ENCODE data around the gene EIF2B5.
"Not testable (repeated sequence)": the region's sequence is repeated elsewhere in the genome, so short reads cannot be mapped to it uniquely, and the experiment has no call there.

EIF2B5 gene

GRCh38 chr3:184148076-184148475, 12.9 kb downstream of the EIF2B5 start:
- DNase-seq (ENCODE audit: low read depth), result no peak

GRCh38 chr3:184149123-184149522, 14.0 kb downstream of the EIF2B5 start:
- no peak for DNase-seq (ENCODE audit: low read depth)

GRCh38 chr3:184149770-184150169, 14.6 kb downstream of the EIF2B5 start:
- DNase-seq (ENCODE audit: low read depth), result not testable (repeated sequence)

GRCh38 chr3:184154885-184155643, 19.9 kb downstream of the EIF2B5 start, which contains the start of gene DVL3:
Gene DVL3, plus strand, starts transcription at chr3:184155377. Its CDS starts 259 bp downstream, at chr3:184155636.
- no peak for DNase-seq (ENCODE audit: low read depth)

GRCh38 chr3:184155644-184156521, 20.7 kb downstream of the EIF2B5 start:
- DNase-seq (ENCODE audit: low read depth), result no peak

GRCh38 chr3:184156522-184156955, 21.4 kb downstream of the EIF2B5 start:
- no peak for DNase-seq (ENCODE audit: low read depth)

GRCh38 chr3:184157206-184157605, 22.0 kb downstream of the EIF2B5 start:
- no peak for DNase-seq (ENCODE audit: low read depth)

GRCh38 chr3:184158404-184158803, 23.2 kb downstream of the EIF2B5 start:
- no peak for DNase-seq (ENCODE audit: low read depth)

GRCh38 chr3:184160456-184160855, 25.3 kb downstream of the EIF2B5 start:
- DNase-seq (ENCODE audit: low read depth), result no peak

- DNase-seq (ENCODE audit: low read depth), result not testable (repeated sequence)
These were observed 27.5 kb downstream of the EIF2B5 start for GRCh38 chr3:184162571-184163070.

GRCh38 chr3:184164648-184165330, 29.6 kb downstream of the EIF2B5 start:
- DNase-seq (ENCODE audit: low read depth), result no peak

- no peak for DNase-seq (ENCODE audit: low read depth)
These were observed 30.4 kb downstream of the EIF2B5 start for GRCh38 chr3:184165543-184165942.

GRCh38 chr3:184166671-184167070, 31.5 kb downstream of the EIF2B5 start:
- DNase-seq (ENCODE audit: low read depth), result no peak

GRCh38 chr3:184167786-184168185, 32.6 kb downstream of the EIF2B5 start:
- DNase-seq (ENCODE audit: low read depth), result no peak

- DNase-seq (ENCODE audit: low read depth), result no peak
These were observed 33.4 kb downstream of the EIF2B5 start for GRCh38 chr3:184168363-184169120.

GRCh38 chr3:184169896-184170875, 35.0 kb downstream of the EIF2B5 start:
- DNase-seq (ENCODE audit: low read depth), result no peak

- DNase-seq (ENCODE audit: low read depth), result no peak
These were observed 36.4 kb downstream of the EIF2B5 start for GRCh38 chr3:184171562-184171961.

- DNase-seq (ENCODE audit: low read depth), result no peak
These were observed 37.7 kb downstream of the EIF2B5 start for GRCh38 chr3:184172681-184173373.

- no peak for DNase-seq (ENCODE audit: low read depth)
These were observed 38.2 kb downstream of the EIF2B5 start for GRCh38 chr3:184173374-184173722.

- DNase-seq (ENCODE audit: low read depth), result no peak
These were observed 39.1 kb downstream of the EIF2B5 start for GRCh38 chr3:184174284-184174645.

All from HS-5 (cell line).